H1 (cell line): ENCODE measurements around the gene STAU1. TPM values are rescaled to one million over a fixed set of nuclear protein-coding genes. Genes with fewer than 3 reads are reported as not detected.
A peak's percentile ranks its signal among the peaks of the same experiment; 100 is the strongest.

Source experiments
- CTCF ChIA-PET: fragments of 300-600 bp; sonication (Branson Sonifier 250); formaldehyde crosslinking; loops from one replicate; lab custom pipeline; 2021; ENCODE audit not compliant: partially characterized antibody; lab: Charles Lee
- POLR2A ChIA-PET: fragments of 300-600 bp; sonication (Branson Sonifier 250); formaldehyde crosslinking; loops from one replicate; lab custom pipeline; 2021; ENCODE audit warnings: inconsistent platforms; ENCODE audit not compliant: partially characterized antibody; lab: Charles Lee
- DNase-seq, 2 experiments: peaks; one replicate each; pipeline versions ENCODE4 v3.0.0 to v3.0.0-alpha.2; 2010 to 2022; ENCODE audit warnings: low spot score in 2 of 2, low read depth in 1 of 2, mixed read lengths in 1 of 2
- FAIRE-seq: peaks from 2 replicates; lab custom pipeline; 2011; peaks lifted over from hg19 to GRCh38; lab: Jason Lieb, UNC
- H2AFZ ChIP-seq: 2 replicates; pipeline ENCODE4 v1.8.1; 2012; ENCODE audit warnings: low read length, inconsistent platforms
- H2AK5ac ChIP-seq: 2 replicates; pipeline ENCODE4 v1.6.1; 2013; ENCODE audit warnings: low read depth, low read length
- H2BK120ac ChIP-seq: replicated peaks from 2 replicates; pipeline ENCODE3; 2013; ENCODE audit warnings: low read depth, low read length, inconsistent platforms
- H2BK12ac ChIP-seq: 2 replicates; pipeline ENCODE4 v1.6.1; 2013; ENCODE audit warnings: low read depth, low read length
- H2BK15ac ChIP-seq: 2 replicates; pipeline ENCODE4 v1.6.1; 2013; ENCODE audit warnings: low read length
- H2BK20ac ChIP-seq: 2 replicates; pipeline ENCODE4 v1.6.1; 2013; ENCODE audit warnings: low read length
- H2BK5ac ChIP-seq: 2 replicates; pipeline ENCODE4 v1.6.1; 2013; ENCODE audit warnings: low read depth, low read length
- H3K14ac ChIP-seq: 2 replicates; pipeline ENCODE4 v1.6.1; 2013; ENCODE audit warnings: inconsistent platforms; ENCODE audit not compliant: insufficient read length
- H3K18ac ChIP-seq: 2 replicates; pipeline ENCODE4 v1.6.1; 2013; ENCODE audit warnings: low read length; ENCODE audit errors: extremely low read depth
- H3K23ac ChIP-seq: 2 replicates; pipeline ENCODE4 v1.6.1; 2013; ENCODE audit warnings: inconsistent platforms; ENCODE audit not compliant: insufficient read length
- H3K23me2 ChIP-seq: 2 replicates; pipeline ENCODE4 v1.6.1; 2013; ENCODE audit warnings: low read depth, low read length
- H3K27ac ChIP-seq: 2 replicates; pipeline ENCODE4 v1.6.1; 2011; ENCODE audit warnings: low read depth, low read length, inconsistent platforms
- H3K27me3 ChIP-seq, 4 experiments: replicated peaks in 1 of 4; 1 replicate in 1 of 4; 2 replicates in 3 of 4; pipeline versions ENCODE4 v1.6.1 to v1.8.1; 2011 to 2013; ENCODE audit warnings: low read length in 3 of 4, mild to moderate bottlenecking in 3 of 4, inconsistent platforms in 2 of 4, mixed read lengths in 2 of 4, moderate library complexity in 1 of 4; ENCODE audit not compliant: control insufficient read depth in 3 of 4, insufficient read depth in 3 of 4; ENCODE audit errors: extremely low read depth in 1 of 4
- H3K36me3 ChIP-seq, 4 experiments: 2 replicates each; pipeline versions ENCODE4 v1.6.1 to v1.8.1; 2011 to 2013; ENCODE audit warnings: mild to moderate bottlenecking in 4 of 4, low read length in 3 of 4, moderate library complexity in 2 of 4, control low read depth in 1 of 4, inconsistent platforms in 1 of 4; ENCODE audit not compliant: insufficient read depth in 4 of 4, control insufficient read depth in 2 of 4
- H3K4ac ChIP-seq: replicated peaks from 2 replicates; pipeline ENCODE3; 2013; ENCODE audit warnings: low read length, low read depth, mixed read lengths, inconsistent platforms; ENCODE audit not compliant: insufficient read length
- H3K4me1 ChIP-seq, 4 experiments: replicated peaks in 1 of 4; 1 replicate in 1 of 4; 2 replicates in 3 of 4; pipeline versions ENCODE4 v1.6.1 to v1.8.1; 2011 to 2013; ENCODE audit warnings: low read length in 3 of 4, inconsistent platforms in 2 of 4, mixed read lengths in 1 of 4; ENCODE audit not compliant: insufficient read depth in 4 of 4, control insufficient read depth in 3 of 4
- H3K4me2 ChIP-seq, 2 experiments: 2 replicates each; pipeline versions ENCODE4 v1.6.1 to v1.8.1; 2011 to 2013; ENCODE audit warnings: low read depth in 2 of 2, low read length in 2 of 2, control low read depth in 1 of 2, inconsistent platforms in 1 of 2, mild to moderate bottlenecking in 1 of 2; ENCODE audit not compliant: insufficient read depth in 1 of 2
- H3K4me3 ChIP-seq, 4 experiments: fragments of 200-600, 300-600 bp in 1 of 4; sonication (generic), shearing (Covaris generic), sonication (Bioruptor Twin) in 1 of 4; 2 replicates each; pipeline versions ENCODE4 v1.5.1 to v1.8.1; 2011 to 2016; ENCODE audit warnings: low read length in 4 of 4, low read depth in 3 of 4, control low read depth in 2 of 4, inconsistent platforms in 2 of 4, mild to moderate bottlenecking in 2 of 4, mixed read lengths in 1 of 4, moderate library complexity in 1 of 4; ENCODE audit not compliant: insufficient read depth in 2 of 4; ENCODE audit errors: extremely low read depth in 1 of 4
- H3K56ac ChIP-seq: replicated peaks from 2 replicates; pipeline ENCODE3; 2013; ENCODE audit warnings: low read depth, mild to moderate bottlenecking, mixed read lengths, low read length, inconsistent platforms; ENCODE audit not compliant: insufficient read length
- H3K79me1 ChIP-seq: 2 replicates; pipeline ENCODE4 v1.6.1; 2013; ENCODE audit warnings: low read depth, low read length, control low read depth
- H3K79me2 ChIP-seq, 2 experiments: 2 replicates each; pipeline versions ENCODE4 v1.6.1 to v1.8.1; 2012 to 2013; ENCODE audit warnings: low read length in 2 of 2, mild to moderate bottlenecking in 2 of 2, inconsistent platforms in 1 of 2; ENCODE audit not compliant: insufficient read depth in 2 of 2, control insufficient read depth in 1 of 2
- H3K9ac ChIP-seq, 4 experiments: replicated peaks in 1 of 4; 1 replicate in 1 of 4; 2 replicates in 3 of 4; pipeline versions ENCODE4 v1.6.1 to v1.8.1; 2011 to 2013; ENCODE audit warnings: low read depth in 3 of 4, low read length in 3 of 4, control low read depth in 2 of 4, mild to moderate bottlenecking in 2 of 4, moderate library complexity in 2 of 4, inconsistent platforms in 1 of 4; ENCODE audit errors: extremely low read depth in 1 of 4
- H3K9me3 ChIP-seq, 2 experiments: 2 replicates each; pipeline versions ENCODE4 v1.6.1 to v1.8.1; 2012 to 2013; ENCODE audit warnings: mild to moderate bottlenecking in 2 of 2, moderate library complexity in 2 of 2, control low read depth in 1 of 2, inconsistent platforms in 1 of 2, low read depth in 1 of 2, low read length in 1 of 2, mixed read lengths in 1 of 2; ENCODE audit not compliant: insufficient read depth in 2 of 2
- H4K20me1 ChIP-seq, 2 experiments: replicated peaks in 1 of 2; 2 replicates each; pipeline versions ENCODE3 to v1.8.1; 2011 to 2013; ENCODE audit warnings: inconsistent platforms in 2 of 2, low read length in 2 of 2, mild to moderate bottlenecking in 1 of 2; ENCODE audit not compliant: insufficient read depth in 2 of 2, control insufficient read depth in 1 of 2
- H4K5ac ChIP-seq: 2 replicates; pipeline ENCODE4 v1.6.1; 2013; ENCODE audit warnings: low read length, low read depth, mixed read lengths, inconsistent platforms; ENCODE audit not compliant: insufficient read length
- H4K8ac ChIP-seq: 2 replicates; pipeline ENCODE4 v1.8.0; 2013; ENCODE audit warnings: mild to moderate bottlenecking, moderate library complexity, low read length, inconsistent platforms; ENCODE audit not compliant: insufficient read depth; ENCODE audit errors: extremely low read depth
- H4K91ac ChIP-seq: replicated peaks from 2 replicates; pipeline ENCODE3; 2013; ENCODE audit warnings: low read length, mixed read lengths, inconsistent platforms; ENCODE audit not compliant: insufficient read length
- BACH1 ChIP-seq: IDR thresholded peaks from 2 replicates; pipeline ENCODE4 v1.6.1; 2012; ENCODE audit warnings: low read length, improper control_type of control experiment
- BRCA1 ChIP-seq: IDR thresholded peaks from 2 replicates; pipeline ENCODE4 v1.6.1; 2012; ENCODE audit warnings: low read depth, low read length, improper control_type of control experiment
- EP300 ChIP-seq, 2 experiments: IDR thresholded peaks; 1 replicate in 1 of 2; 2 replicates in 1 of 2; pipeline ENCODE4 v1.6.1; 2011 to 2012; ENCODE audit warnings: low read depth in 2 of 2, low read length in 2 of 2, mild to moderate bottlenecking in 2 of 2, borderline replicate concordance in 1 of 2, inconsistent platforms in 1 of 2, moderate library complexity in 1 of 2
- KDM4A ChIP-seq: IDR thresholded peaks from one replicate; pipeline ENCODE4 v1.7.1; 2012; ENCODE audit warnings: low read depth, mild to moderate bottlenecking, moderate library complexity, low read length, inconsistent platforms; ENCODE audit not compliant: severe bottlenecking
- KDM5A ChIP-seq: fragments of 200-600 bp; IDR thresholded peaks from 2 replicates; pipeline ENCODE4 v1.7.1; 2012; ENCODE audit warnings: mild to moderate bottlenecking, low read length, inconsistent platforms, mixed read lengths
- NRF1 ChIP-seq: IDR thresholded peaks from 2 replicates; pipeline ENCODE4 v1.6.1; 2011; ENCODE audit warnings: mild to moderate bottlenecking, low read depth, low read length, improper control_type of control experiment
- POLR2A ChIP-seq, 2 experiments: IDR thresholded peaks; 1 replicate in 1 of 2; 2 replicates in 1 of 2; pipeline ENCODE4 v1.6.1; 2011; ENCODE audit warnings: low read depth in 2 of 2, low read length in 2 of 2, mild to moderate bottlenecking in 2 of 2; ENCODE audit errors: control extremely low read depth in 1 of 2
- RFX5 ChIP-seq: IDR thresholded peaks from 2 replicates; pipeline ENCODE4 v1.6.1; 2011; ENCODE audit warnings: low read depth, low read length, improper control_type of control experiment, borderline replicate concordance
- TAF1 ChIP-seq: IDR thresholded peaks from 2 replicates; pipeline ENCODE4 v1.6.1; 2011; ENCODE audit warnings: mild to moderate bottlenecking, low read depth, low read length
- TAF7 ChIP-seq: optimal IDR thresholded peaks from 2 replicates; pipeline ENCODE3; 2011; ENCODE audit warnings: low read depth, mild to moderate bottlenecking, inconsistent platforms, low read length, moderate library complexity, borderline replicate concordance
- polyA plus RNA-seq, 7 experiments: library from polyadenylated mRNA; depleted of rRNA in 3 of 7; stranded (reverse) in 5 of 7; unstranded in 2 of 7; fragments of >200 nt in 5 of 7; fragments of 200-250 nt in 2 of 7; gene quantifications; 1 replicate in 5 of 7; 2 replicates in 1 of 7; 4 replicates in 1 of 7; pipeline versions ENCODE4 v1.2.1 to v1.2.3, GENCODE V29; 2011 to 2013; ENCODE audit warnings: missing spikeins in 2 of 7, mixed read lengths in 2 of 7
- total RNA-seq: library from RNA; stranded (reverse); fragmentation: NEBNext Ultra II Directional; extraction: Animal tissue kit (Norgen Biotek cat#: 25700); gene quantifications from 2 replicates; pipeline ENCODE4 v1.2.1, GENCODE V29; 2021
- TF ChIP-seq, protein P1 (sequence below): IDR thresholded peaks from 2 replicates; pipeline ENCODE4 v1.6.1; 2012; ENCODE audit warnings: low read length, inconsistent platforms
- TF ChIP-seq, protein P2 (sequence below): IDR thresholded peaks from 2 replicates; pipeline ENCODE4 v1.6.1; 2012; ENCODE audit warnings: inconsistent platforms

Gene STAU1
- total and polyA plus RNA-seq, 2 of the 8 experiments (the other 6 are each of a cell fraction or from before 2014, with no cell fraction given): 41.4 to 107 TPM

DNA sequence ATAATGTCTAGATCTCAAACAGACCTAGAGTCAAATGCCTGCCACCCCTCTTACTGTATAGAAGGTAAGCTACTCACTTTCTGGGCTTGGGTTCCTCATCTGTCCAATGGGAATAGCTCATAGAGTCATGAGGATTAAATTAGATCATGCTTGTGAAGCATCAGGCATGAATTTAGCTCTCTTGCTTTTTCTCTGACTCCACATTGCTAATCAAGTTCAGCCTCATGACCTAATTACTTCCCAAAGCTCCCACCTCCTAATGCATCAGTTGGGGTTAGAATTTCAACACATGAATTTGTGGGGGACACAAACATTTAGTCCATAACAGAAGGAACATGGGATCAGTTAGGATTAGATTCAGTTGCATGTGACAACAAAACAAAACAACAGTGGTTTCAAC is 26.4 kb upstream of the STAU1 start:
- H3K23me2 ChIP-seq: peaks cover under 1% of the 10 kb centered on the region; the same call in 1 of the 2 replicates
- H4K5ac ChIP-seq: no peak overlapping the region
- H2AK5ac ChIP-seq: no peak overlapping the region
- H3K79me2 ChIP-seq: peaks cover under 1 to 2% of the 10 kb centered on the region in 2 experiments; a peak in 3 of 4 replicates
- no peak overlapping the region for H3K27ac ChIP-seq
- H3K14ac ChIP-seq: no peak overlapping the region
- H3K4ac ChIP-seq: no peak overlapping the region
- H3K18ac ChIP-seq: no peak overlapping the region
- H2BK20ac ChIP-seq: no peak overlapping the region
- H3K23ac ChIP-seq: no peak overlapping the region
- H2AFZ ChIP-seq: 0 out of 2 replicates have a peak overlapping the region, but pooled peaks have one; percentile 45
- no peak overlapping the region for H2BK15ac ChIP-seq
- H3K36me3 ChIP-seq: no peaks in the 10 kb centered on the region
- no peak overlapping the region for H2BK12ac ChIP-seq
- H3K9me3 ChIP-seq: peaks cover 0 to 3% of the 10 kb centered on the region in 2 experiments; a peak in 2 of 4 replicates
- H3K4me2 ChIP-seq: no peak overlapping the region
- no peak overlapping the region for H2BK5ac ChIP-seq
- no peaks in the 10 kb centered on the region for H3K79me1 ChIP-seq
- H4K8ac ChIP-seq: no peak overlapping the region
- no peak overlapping the region for H3K9ac ChIP-seq
- DNase-seq: no peak
- H3K56ac ChIP-seq: no peak overlapping the region
- no peak overlapping the region for H4K91ac ChIP-seq
- POLR2A ChIA-PET: interaction anchor here (1.1 to 1.3 kb wide), 2 partner anchors 66 to 82 kb away, joined by 4 read pairs; no protein-coding TSS in a partner anchor
- CTCF ChIA-PET: interaction anchor here (1.0 to 3.9 kb wide), 4 partner anchors 9 to 82 kb away, joined by 3 to 52 read pairs (median 4); no protein-coding TSS in a partner anchor
- H2BK120ac ChIP-seq: no peak overlapping the region
- H3K4me3 ChIP-seq: no peak overlapping the region
- no peaks in the 10 kb centered on the region for H3K27me3 ChIP-seq
- no peak for FAIRE-seq
- H3K4me1 ChIP-seq: peaks cover 0 to 3% (median under 1%) of the 10 kb centered on the region in 4 experiments; a peak in 1 of 7 replicates
- H4K20me1 ChIP-seq: no peaks in the 10 kb centered on the region
- TF ChIP-seq KDM4A: no peak
- TF ChIP-seq, protein P1, sequence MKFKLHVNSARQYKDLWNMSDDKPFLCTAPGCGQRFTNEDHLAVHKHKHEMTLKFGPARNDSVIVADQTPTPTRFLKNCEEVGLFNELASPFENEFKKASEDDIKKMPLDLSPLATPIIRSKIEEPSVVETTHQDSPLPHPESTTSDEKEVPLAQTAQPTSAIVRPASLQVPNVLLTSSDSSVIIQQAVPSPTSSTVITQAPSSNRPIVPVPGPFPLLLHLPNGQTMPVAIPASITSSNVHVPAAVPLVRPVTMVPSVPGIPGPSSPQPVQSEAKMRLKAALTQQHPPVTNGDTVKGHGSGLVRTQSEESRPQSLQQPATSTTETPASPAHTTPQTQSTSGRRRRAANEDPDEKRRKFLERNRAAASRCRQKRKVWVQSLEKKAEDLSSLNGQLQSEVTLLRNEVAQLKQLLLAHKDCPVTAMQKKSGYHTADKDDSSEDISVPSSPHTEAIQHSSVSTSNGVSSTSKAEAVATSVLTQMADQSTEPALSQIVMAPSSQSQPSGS: no peak
- TF ChIP-seq NRF1: no peak
- no peak for TF ChIP-seq TAF1
- TF ChIP-seq, protein P2, sequence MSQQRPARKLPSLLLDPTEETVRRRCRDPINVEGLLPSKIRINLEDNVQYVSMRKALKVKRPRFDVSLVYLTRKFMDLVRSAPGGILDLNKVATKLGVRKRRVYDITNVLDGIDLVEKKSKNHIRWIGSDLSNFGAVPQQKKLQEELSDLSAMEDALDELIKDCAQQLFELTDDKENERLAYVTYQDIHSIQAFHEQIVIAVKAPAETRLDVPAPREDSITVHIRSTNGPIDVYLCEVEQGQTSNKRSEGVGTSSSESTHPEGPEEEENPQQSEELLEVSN: no peak
- TF ChIP-seq EP300 (IDR thresholded peaks at IDR 0.05; ENCODE audit: borderline replicate concordance in 1 of 2, low read depth in 2 of 2, low read length in 2 of 2): no peak
- TF ChIP-seq POLR2A (IDR thresholded peaks at IDR 0.05; ENCODE audit: control extremely low read depth in 1 of 2, low read depth in 2 of 2, low read length in 2 of 2): no peak
- TF ChIP-seq KDM5A: no peak
- no peak for TF ChIP-seq BRCA1
- no peak for TF ChIP-seq RFX5
- TF ChIP-seq TAF7: no peak
- TF ChIP-seq BACH1: no peak
